Measurements from ENCODE around the gene RBM17.

GRCh38 chr10:6100370-6100769 lies 11.5 kb downstream of the RBM17 start:
- no peak for TF ChIP-seq TAF1 (IDR thresholded peaks at IDR 0.05; ENCODE audit: low read depth, low read length)
- TF ChIP-seq SPI1 (IDR thresholded peaks at IDR 0.05; ENCODE audit: low read depth, low read length), result no peak
- no peak for TF ChIP-seq POLR2A (IDR thresholded peaks at IDR 0.05; ENCODE audit: low read depth, low read length)

All from GM12891 (cell line).